ENCODE measurements around the gene SYNE1.

Gene SYNE1

DNA sequence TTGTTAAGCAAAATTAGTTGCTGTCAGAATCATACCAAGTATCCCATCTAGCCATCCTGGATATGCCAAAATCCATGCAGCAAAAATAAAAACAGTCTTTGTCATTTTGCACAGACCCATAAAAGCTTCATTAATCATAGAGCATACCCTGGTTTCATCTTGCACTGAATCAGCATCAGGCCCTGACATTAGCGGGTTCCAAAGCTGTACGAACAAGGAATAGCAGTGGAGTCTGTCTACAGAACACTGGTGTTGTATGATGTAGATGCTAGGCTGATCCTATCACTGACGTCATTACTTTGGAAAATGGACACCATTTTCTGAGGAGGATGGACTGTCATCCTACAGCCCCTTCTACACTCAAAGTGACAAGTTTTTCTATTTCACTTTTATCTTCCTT lies 514.1 kb downstream of the SYNE1 start:
- DNase-seq, result no peak

DNA sequence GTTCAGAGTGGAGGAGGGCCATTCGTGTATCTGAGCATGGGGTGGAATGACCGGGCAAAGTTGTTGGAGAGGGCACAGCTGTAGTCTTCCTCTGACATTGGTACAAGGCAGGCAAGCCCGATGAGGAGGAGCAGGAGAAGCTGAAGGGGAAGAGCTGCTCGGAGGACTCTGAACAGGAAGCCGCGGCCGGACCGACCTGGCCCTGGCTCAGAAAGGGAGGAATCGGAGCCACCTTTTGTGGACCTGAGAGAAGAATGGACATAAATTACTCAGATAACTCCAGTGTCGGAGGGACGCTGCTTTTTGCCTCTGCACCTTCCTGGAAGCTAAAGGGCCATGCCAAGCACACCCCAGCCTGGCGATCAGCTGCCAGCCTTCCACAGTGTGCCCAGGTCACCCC lies 514.7 kb downstream of the SYNE1 start:
- no peak for DNase-seq

DNA sequence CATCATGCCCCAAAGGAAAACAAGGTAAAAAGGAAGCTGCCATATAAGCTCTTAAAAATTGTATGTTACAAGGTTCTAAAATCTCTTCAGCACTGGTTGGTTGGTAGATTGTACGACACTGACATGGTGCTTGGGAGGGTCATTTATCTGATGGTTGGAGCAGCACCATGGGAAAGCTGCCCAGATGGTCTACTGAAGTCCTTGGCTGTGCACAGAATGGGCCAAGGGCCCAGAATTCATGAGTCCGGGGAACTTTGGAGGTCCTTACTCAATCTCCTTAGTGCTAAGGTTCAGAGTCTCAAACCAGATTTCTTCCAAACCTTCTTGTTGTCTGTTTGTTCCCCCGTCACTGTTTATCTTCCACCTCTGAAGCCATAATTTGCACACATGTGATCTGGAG lies 515.3 kb downstream of the SYNE1 start:
- no peak for DNase-seq

DNA sequence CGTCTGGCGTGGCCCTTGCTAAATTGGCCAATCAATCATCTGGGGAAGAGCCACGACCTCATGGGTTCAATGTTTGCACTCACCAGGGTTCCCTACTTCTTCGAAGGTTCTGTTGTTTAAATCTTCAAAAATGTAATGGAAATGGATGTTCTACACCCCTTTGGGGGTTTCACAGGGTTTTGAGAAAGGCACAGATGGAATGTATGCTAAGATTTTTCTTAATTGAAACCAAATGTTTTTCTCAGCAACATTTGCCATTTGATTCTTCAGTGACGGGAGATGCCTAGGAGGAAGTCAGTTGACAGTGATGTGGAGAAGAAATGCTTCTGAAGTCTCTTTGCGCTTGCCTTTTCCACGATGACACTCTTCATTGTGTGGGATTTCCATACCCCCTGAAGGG lies 517.3 kb downstream of the SYNE1 start:
- DNase-seq, result no peak

DNA sequence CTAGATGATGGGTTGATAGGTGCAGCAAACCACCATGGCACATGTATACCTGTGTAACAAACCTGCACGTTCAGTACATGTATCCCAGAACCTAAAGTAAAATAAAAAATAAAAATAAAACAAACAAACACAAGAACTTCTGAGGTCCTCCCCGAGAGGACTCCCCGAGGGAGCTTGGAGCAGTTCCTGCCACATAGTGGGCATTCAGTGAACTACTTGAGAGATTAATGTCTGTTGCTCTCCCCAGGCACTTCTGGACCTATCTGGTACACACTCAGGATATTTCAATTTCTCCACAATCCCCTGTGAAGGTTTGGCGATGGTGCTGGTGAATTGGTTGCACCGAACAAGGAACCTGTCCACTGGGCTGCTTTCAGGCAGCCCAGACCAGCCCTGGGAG lies 518.5 kb downstream of the SYNE1 start:
- DNase-seq, result no peak

DNA sequence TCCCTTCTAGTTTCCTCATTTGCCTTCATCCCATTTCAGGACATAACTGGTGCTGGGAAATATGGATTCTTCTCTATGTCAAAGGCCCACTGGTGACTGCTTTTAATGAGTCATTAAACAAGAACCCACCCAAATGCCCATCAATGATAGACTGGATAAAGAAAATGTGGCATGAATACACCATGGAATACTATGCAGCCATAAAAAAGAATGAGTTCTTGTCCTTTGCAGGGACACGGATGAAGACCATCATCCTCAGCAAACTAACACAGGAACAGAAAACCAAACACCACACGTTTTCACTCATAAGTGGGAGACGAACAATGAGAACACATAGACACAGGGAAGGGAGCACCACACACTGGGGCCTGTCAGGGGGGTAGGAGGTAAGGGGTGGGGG lies 518.9 kb downstream of the SYNE1 start:
- no peak for DNase-seq

DNA sequence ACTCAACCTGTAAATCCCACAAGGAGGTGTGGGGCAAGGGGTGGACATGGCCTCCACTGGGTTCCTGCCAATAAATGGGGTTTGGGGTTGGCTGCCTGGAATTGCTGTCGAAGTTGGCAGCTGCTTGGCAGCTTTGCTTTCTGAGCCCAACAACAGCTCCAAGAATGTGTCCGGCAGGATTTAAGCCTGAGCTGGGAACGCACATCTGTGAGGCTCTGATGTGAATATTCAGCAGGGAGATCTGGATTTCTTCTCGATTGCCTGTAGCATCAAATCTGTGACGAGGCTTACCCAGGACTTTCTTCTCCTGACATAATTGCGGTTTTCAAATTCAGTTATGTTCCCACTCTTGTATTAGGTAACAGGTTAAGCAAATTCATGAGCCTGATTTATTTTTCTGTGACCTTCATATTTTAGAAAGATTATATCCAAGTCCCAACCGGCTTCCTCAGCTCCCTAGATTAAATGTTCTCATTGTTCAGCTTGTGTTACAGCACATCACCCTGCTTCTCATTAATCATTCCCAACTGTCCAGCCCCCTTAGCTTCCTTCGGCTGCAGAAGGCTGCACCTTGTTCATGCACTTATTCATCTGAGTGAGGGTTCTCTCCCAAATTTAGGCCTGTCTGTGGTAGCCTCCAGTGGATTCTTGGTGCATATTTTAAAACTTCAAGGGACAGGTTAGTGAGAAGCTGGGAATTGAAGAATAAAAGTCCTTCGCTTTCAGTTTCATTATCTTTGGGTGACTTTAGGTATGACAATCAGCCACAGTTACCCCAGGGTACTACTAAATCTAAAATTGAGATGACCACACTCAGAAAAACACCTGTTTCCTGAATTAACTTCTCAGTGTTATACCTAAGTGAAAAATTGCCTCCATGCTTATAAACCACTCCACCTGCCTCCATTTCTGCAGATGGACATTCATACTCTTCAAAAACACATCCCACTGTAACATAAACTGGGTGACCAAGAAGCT lies 519.7 kb downstream of the SYNE1 start:
- DNase-seq, result no peak

DNA sequence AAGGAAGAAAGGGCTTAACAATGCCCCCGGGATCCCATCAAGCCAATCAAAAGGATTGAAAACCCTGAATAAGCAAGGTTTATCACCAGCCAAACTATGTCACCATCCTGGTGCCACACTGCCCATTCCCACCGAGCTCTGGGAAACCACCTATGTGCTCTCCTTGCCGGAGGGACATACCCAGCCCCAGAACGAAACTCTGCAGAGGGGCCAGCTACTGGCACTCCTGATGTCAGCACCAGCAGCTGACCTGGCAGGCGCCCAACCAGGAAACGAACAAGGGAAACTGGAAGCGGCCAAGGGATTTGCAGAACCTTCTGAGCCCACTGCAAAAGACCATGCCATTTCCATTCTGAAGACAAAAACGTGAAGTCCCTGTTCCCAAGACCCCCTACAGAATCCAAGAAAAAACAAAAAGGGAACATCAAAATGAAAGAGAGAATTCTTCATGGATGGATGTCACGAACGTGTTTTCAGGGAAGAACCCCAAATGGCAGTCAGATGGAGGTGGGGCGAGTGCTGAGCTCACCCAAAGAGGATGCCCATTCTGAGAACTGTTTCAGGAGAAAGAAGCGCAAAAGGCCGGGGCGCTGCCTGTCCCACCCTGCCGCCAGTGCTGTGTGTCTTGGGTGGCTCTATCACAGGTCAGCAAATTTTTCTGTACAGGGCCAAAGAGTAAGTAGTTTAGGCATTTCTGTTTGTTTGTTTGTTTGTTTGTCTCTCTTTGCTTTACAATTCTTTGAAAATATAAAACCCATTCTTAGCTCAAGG lies 524.5 kb downstream of the SYNE1 start:
- DNase-seq, result no peak

DNA sequence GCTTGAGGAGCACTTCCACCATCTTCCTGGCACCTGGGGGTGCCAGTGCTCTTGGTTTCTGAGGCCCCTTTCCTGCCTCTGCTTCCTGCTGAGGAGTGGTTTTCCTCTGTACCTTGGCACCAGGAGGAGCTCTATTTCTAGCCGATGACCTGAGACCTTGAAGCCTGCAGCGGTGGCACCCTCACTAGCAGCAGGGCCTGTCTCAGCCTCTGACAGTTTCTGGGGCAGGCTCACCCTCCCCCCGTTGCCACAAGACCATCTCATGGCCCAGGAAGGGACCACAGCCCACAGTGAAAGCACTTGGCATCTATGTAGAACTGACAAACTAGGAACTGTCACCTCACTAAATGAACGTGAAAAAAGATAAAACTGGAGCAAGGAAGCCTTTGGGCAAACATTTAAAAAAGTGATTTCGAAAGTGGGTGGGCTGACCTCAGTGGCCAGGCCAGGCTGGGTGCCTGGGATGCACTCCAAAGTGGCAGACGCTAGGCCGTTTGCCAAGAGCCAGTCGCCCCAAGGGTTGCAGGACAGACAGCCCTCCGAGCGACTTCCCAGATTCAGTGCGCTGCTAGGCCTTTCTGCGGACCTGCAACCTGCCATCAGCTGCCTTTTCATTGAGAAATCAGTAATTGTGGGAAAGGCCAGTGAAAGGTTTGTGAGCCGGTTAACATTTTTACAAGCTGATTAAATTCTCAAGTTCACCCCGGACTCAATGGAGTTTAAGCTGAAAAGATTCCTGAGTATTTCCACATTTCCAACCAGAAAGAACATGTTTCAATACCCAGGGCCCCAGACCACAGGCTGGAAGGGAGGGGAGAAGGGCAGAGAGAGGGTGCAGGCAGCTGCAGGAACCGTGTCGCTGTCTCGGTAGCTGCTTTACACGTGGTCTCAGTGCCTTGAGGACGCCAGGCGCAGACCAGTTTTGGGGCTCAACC lies 526.0 kb downstream of the SYNE1 start:
- no peak for DNase-seq

DNA sequence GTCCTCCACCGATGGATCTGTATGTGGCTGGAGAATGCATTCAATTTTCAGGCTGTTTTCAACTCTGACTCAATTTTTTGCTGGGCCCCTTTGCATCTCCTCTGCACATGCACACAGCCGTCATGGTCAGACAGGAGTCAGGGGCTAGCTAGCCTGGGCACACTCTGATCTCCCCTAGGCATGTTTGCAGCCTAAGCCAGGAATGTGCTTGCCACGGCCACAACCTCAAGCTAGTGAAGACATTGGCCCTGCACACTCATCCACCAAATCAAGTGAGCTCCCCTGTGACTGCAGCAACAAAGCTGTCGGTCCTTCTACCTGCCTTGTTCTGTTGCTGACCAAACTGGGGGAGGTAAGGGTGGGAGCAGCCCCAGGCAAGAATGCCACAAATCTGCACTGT lies 529.2 kb downstream of the SYNE1 start:
- no peak for DNase-seq

DNA sequence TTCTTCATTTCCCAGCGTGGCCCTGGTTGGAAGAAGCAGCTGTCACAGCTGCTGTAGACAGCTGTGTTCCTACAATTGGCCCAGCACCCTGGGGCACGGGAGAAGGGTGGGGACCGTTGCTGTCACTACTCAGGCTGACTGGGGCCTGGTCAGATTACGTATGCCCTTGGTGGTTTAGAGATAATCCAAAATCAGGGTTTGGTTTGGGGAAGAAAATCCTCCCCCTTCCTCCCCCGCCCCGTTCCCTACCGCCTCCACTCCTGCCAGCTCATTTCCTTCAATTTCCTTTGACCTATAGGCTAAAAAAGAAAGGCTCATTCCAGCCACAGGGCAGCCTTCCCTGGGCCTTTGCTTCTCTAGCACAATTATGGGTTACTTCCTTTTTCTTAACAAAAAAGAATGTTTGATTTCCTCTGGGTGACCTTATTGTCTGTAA lies 537.0 kb downstream of the SYNE1 start:
- no peak for DNase-seq

DNA sequence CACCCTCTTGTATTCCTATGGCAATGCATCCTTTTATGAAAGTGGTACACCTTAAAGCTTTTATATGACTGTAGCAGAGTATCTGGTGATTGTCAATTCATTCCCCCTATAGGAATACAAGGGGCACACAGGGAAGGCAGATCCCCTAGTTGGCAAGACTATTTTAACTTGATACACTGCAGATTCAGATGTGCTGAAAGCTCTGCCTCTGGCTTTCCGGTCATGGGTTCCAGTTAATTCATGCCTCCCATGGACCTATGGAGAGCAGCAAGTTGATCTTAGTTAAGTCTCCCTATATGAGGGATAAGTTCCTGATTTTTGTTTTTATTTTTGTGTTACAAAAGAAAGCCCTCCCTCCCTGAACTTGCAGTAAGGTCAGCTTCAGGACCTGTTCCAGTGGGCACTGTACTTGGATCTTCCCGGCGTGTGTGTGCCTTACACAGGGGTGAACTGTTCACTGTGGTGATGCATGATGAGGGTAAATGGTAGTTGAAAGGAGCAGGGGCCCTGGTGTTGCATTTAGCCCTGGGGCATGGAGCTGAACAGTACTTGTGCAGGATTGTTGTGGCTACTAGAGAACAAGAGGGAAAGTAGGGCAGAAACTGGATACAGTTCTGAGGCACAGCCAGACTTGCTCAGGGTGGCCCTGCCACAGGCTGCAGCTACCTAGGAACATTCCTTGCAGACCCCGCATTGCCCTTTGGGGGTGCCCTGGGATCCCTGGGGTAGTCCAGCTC lies 537.5 kb downstream of the SYNE1 start:
- DNase-seq, result no peak

DNA sequence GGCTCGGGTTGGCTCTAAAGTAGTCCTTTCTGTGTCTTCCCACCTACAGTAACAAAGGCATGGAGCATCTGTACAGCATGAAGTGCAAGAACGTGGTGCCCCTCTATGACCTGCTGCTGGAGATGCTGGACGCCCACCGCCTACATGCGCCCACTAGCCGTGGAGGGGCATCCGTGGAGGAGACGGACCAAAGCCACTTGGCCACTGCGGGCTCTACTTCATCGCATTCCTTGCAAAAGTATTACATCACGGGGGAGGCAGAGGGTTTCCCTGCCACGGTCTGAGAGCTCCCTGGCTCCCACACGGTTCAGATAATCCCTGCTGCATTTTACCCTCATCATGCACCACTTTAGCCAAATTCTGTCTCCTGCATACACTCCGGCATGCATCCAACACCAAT lies 538.5 kb downstream of the SYNE1 start:
- DNase-seq, result no peak

DNA sequence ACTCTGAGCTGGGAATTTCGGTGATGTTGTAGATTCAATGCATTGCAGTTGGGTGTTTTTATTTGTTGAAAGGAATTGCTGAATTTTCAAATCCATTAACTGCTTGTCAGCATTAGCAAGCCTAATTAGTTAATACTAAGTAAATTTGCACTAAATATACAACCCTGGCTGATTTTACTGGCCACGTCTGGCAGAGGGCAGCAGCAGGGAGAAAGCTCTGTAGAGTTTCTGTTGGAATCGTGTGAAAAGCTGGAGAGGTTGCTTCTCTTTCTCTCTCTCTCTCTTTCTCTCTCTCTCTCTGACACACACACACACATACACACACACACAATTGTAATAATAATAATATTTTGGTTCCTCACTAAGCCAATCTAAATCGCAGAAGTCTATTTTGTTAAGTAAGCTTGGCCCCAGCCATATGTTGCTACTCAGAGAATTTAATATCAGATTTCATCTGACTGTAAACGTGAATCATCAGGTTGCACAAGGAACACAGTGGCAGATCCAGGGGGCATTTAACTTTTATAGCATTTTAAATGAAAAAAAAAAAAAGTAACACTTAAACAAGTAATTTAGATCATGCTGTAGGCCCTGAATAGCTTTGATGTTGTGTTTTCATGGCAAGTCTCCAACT lies 540.2 kb downstream of the SYNE1 start:
- DNase-seq, result no peak

DNA sequence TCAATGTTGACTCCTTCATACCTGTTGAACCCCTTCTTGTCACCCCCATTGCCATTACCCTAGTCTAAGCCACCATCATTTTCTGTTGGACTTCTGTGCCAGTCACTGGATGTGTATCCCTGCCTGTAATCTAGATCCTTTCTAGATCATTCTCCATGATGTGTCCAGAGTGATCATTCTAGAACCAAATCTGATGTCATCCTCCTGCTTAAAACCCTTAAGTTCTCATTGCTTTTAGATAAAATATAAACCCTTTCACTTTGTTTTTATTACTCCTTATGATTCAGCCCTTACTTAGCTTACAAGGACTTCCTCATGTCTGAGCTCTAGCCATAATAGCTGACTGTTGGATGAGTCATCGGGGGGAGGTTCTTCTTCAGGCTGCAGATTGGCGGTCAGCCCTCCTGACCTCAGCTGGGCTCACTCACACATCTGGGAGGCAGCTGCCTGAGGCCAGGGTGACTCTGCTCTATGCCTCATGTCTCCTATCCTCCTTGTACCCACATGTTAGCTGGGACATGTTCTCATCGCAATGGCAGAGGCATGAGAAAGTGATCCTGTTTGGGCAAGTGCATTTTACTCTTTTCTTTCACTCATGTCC lies 542.1 kb downstream of the SYNE1 start:
- DNase-seq, result no peak

DNA sequence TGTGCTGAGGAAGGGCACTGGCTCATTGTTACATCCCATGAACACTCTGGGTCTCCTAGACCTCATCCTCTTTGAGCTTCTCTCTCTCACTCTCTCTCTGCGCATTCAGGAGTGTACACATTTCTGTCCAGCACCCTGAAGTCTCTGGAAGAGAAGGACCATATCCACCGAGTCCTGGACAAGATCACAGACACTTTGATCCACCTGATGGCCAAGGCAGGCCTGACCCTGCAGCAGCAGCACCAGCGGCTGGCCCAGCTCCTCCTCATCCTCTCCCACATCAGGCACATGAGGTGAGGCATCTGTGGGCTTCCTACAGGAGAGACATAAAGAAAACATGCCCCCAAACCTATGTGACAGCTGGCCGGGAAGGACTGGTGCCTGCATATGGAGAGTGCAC lies 542.9 kb downstream of the SYNE1 start:
- DNase-seq, result no peak

DNA sequence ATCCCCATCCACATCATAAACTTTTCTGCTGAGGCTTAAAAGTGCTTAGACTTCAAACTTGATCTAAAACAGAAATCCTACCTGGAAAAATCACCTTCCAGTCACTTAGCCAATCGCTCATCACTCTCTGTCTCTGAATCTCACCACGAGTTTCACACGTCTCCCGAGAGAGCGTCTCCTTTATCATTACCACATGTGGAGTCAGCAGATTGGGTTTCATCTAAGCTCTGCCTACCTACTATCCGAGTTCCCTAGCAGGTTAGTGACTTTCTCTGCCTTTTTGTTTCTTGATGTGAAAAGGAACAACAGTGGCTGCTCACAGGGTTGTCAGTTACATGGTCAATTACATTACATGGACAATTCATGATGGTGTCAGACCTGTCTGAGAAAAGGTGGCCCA lies 543.5 kb downstream of the SYNE1 start:
- no peak for DNase-seq

DNA sequence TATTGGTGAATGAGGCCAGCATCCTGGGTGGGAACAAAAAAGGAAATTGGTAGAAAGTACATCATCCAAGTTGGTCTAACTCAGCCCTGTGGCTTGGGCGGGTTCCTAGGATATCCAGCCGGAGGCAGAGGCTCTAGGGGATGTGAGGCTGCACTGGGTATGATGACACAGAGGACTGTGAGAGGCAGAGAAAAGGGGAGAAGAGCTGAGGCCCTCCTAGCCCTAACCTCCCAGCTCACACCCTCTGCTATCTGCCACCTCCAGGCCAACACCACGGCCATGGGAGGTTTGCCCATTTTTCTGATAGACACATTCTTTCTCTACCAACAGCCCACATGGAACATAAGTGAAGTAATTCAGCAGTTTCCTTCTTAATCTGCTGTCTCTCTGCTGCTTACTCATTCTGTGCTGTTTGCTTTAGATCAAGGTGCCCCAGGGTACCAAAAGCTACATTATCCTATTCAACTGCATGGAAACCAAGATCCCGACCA lies 545.3 kb downstream of the SYNE1 start:
- DNase-seq, result no peak

DNA sequence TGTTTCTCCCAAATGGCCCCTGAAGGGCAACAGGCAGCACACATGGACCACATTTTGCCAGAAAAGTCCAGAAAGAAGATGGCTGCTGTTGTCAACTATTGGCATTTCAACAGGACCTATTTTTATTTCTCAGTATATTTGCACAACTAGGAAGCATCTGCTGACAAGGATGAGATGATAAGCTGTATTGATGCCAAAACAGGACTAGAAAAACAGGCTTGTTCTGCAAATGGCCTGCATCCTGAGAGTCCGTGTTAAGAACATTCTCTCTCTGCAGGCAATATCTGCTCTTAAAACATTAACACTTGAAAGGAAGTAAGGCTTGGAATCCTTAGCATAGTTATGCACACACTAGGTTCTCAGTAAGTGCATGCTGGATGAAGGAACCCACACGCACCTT lies 546.0 kb downstream of the SYNE1 start:
- no peak for DNase-seq

DNA sequence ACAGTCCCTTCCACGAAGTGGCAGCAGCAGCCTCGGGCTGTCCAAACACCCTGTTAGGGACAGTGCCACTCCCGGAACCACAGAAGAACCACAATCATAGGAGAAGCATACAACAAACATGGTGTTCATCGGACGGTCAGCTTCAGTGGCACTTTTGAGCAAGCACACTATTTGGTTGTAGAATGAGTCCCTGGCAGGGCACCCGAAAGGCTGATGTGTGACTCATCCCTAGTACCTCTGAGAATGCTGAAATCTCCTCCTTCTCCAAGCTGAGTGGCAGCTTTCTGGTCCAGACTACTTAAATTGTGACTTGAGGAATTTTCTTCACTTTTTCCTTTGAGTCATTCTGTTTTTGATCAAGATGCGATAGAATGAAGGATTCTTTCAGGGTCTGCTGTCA lies 547.2 kb downstream of the SYNE1 start:
- DNase-seq, result no peak

DNA sequence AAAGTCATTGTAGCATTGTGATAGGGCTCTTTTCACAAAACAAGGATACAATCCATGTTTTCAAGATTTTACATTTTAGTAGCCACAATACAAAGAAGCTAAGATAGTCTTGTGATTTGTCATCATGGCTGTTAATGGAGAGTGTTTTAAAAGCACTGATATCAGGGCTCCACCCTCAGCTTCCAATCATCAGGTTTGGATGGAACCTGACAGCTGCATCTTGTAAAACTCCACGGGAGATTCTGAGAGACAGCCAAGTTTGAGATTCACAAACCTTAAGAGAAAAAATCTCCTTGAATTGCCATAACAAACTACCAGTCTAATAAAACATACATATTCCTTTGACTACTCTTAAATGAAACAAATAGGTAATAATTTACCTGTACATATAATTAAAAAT lies 549.5 kb downstream of the SYNE1 start:
- DNase-seq, result no peak
